ENCODE measurements around the gene CCL17. TPM values are rescaled to one million over a fixed set of nuclear protein-coding genes. Genes with fewer than 3 reads are reported as not detected.

CCL17 gene
- total RNA-seq, 1 donor from 2014 or later: not detected

- H3K4me3 Mint-ChIP-seq (ENCODE audit: unreplicated experiment): no peak overlapping the region
- H3K36me3 Mint-ChIP-seq (ENCODE audit: unreplicated experiment): no peaks in the 10 kb centered on the region
Measured at GRCh38 chr16:57388359-57389086, 16.0 kb upstream of the CCL17 start.

GRCh38 chr16:57389087-57389468 is 15.5 kb upstream of the CCL17 start:
- no peaks in the 10 kb centered on the region for H3K9me3 Mint-ChIP-seq (ENCODE audit: unreplicated experiment)
- no peaks in the 10 kb centered on the region for H3K36me3 Mint-ChIP-seq (ENCODE audit: unreplicated experiment)
- H3K4me3 Mint-ChIP-seq (ENCODE audit: unreplicated experiment): no peak overlapping the region
- TF ChIP-seq CTCF (IDR thresholded peaks at IDR 0.05): no peak
- H3K27ac Mint-ChIP-seq (ENCODE audit: unreplicated experiment): no peak overlapping the region
- no peak for DNase-seq (ENCODE audit: extremely low spot score, unreplicated experiment)
- H3K27me3 Mint-ChIP-seq (ENCODE audit: unreplicated experiment): peaks cover 35% of the 10 kb centered on the region
- H3K4me1 Mint-ChIP-seq (ENCODE audit: unreplicated experiment): peaks cover 24% of the 10 kb centered on the region

More at GRCh38 chr16:57388359-57389086, 16.0 kb upstream of the CCL17 start:
- no peak for DNase-seq (ENCODE audit: extremely low spot score, unreplicated experiment)
- Mint-ChIP-seq H3K27ac (ENCODE audit: unreplicated experiment) (no peak overlapping the region), H3K4me1 (ENCODE audit: unreplicated experiment) (peaks cover 29% of the 10 kb centered on the region), H3K27me3 (ENCODE audit: unreplicated experiment) (peaks cover 35% of the 10 kb centered on the region), H3K9me3 (ENCODE audit: unreplicated experiment) (no peaks in the 10 kb centered on the region)
- no peak for TF ChIP-seq CTCF (IDR thresholded peaks at IDR 0.05)

- Mint-ChIP-seq H3K36me3 (ENCODE audit: unreplicated experiment) (no peaks in the 10 kb centered on the region), H3K27ac (ENCODE audit: unreplicated experiment) (no peak overlapping the region), H3K27me3 (ENCODE audit: unreplicated experiment) (peaks cover 35% of the 10 kb centered on the region), H3K4me3 (ENCODE audit: unreplicated experiment) (no peak overlapping the region), H3K4me1 (ENCODE audit: unreplicated experiment) (peaks cover 22% of the 10 kb centered on the region), H3K9me3 (ENCODE audit: unreplicated experiment) (no peaks in the 10 kb centered on the region)
- no peak for DNase-seq (ENCODE audit: extremely low spot score, unreplicated experiment)
- TF ChIP-seq CTCF (IDR thresholded peaks at IDR 0.05): no peak
Measured at GRCh38 chr16:57390636-57391295, 13.8 kb upstream of the CCL17 start.

- peaks cover 38% of the 10 kb centered on the region for H3K27me3 Mint-ChIP-seq (ENCODE audit: unreplicated experiment)
- H3K4me3 Mint-ChIP-seq (ENCODE audit: unreplicated experiment): no peak overlapping the region
- no peak for DNase-seq (ENCODE audit: extremely low spot score, unreplicated experiment)
- H3K9me3 Mint-ChIP-seq (ENCODE audit: unreplicated experiment): no peaks in the 10 kb centered on the region
- no peak overlapping the region for H3K27ac Mint-ChIP-seq (ENCODE audit: unreplicated experiment)
- TF ChIP-seq CTCF (IDR thresholded peaks at IDR 0.05): no peak
- no peaks in the 10 kb centered on the region for H3K36me3 Mint-ChIP-seq (ENCODE audit: unreplicated experiment)
- H3K4me1 Mint-ChIP-seq (ENCODE audit: unreplicated experiment): peaks cover 20% of the 10 kb centered on the region
Measured at GRCh38 chr16:57391300-57391699, 13.3 kb upstream of the CCL17 start.

GRCh38 chr16:57391708-57392107 is 12.9 kb upstream of the CCL17 start:
- Mint-ChIP-seq H3K9me3 (ENCODE audit: unreplicated experiment) (no peaks in the 10 kb centered on the region), H3K27ac (ENCODE audit: unreplicated experiment) (no peak overlapping the region), H3K4me3 (ENCODE audit: unreplicated experiment) (no peak overlapping the region), H3K36me3 (ENCODE audit: unreplicated experiment) (no peaks in the 10 kb centered on the region), H3K27me3 (ENCODE audit: unreplicated experiment) (peaks cover 42% of the 10 kb centered on the region), H3K4me1 (ENCODE audit: unreplicated experiment) (peaks cover 16% of the 10 kb centered on the region)
- no peak for DNase-seq (ENCODE audit: extremely low spot score, unreplicated experiment)
- no peak for TF ChIP-seq CTCF (IDR thresholded peaks at IDR 0.05)

Data from osteocyte (in vitro differentiated cells).